Stomach (tissue), 9 donors: ENCODE results near the gene ARHGEF10L. TPM values are rescaled to one million over a fixed set of nuclear protein-coding genes. Genes with fewer than 3 reads are reported as not detected.

Experiments
- DNase-seq, 2 donors: peaks; one replicate each; pipeline versions ENCODE4 v3.0.0 to v3.0.0-alpha.2; 2013 to 2019
- H3K27ac ChIP-seq, 5 donors: fragments of 200-600 bp in 4 of 5; sonication (generic) in 4 of 5; one replicate each; pipeline ENCODE4 v1.5.1; 2013 to 2019; ENCODE audit warnings: mild to moderate bottlenecking in 1 of 5, moderate library complexity in 1 of 5
- H3K27me3 ChIP-seq, 3 donors: fragments of 200-600 bp; sonication (generic); one replicate each; pipeline ENCODE4 v1.5.1; 2017 to 2019; ENCODE audit warnings: mixed run types in 1 of 3
- H3K36me3 ChIP-seq, 4 donors: fragments of 200-600 bp; sonication (generic); 1 replicate in 3 of 4; 2 replicates in 1 of 4; pipeline ENCODE4 v1.5.1; 2016 to 2019
- H3K4me1 ChIP-seq, 4 donors: fragments of 200-600 bp; sonication (generic); one replicate each; pipeline ENCODE4 v1.5.1; 2016 to 2019
- H3K4me3 ChIP-seq, 4 donors: fragments of 200-600 bp; sonication (generic) in 3 of 4; one replicate each; pipeline ENCODE4 v1.5.1; 2016 to 2019; ENCODE audit warnings: mild to moderate bottlenecking in 1 of 4
- H3K9me3 ChIP-seq, 4 donors: fragments of 200-600 bp; sonication (generic); one replicate each; pipeline ENCODE4 v1.5.1; 2016 to 2019
- CTCF ChIP-seq, 7 experiments: fragments of 450-650 bp in 4 of 7; fragments of 200-600 bp in 3 of 7; sonication (generic) in 3 of 7; IDR thresholded peaks; one replicate each; pipeline ENCODE4 v1.5.1; 2016 to 2019; ENCODE audit warnings: antibody characterized with exemption in 7 of 7, control low read depth in 2 of 7, mild to moderate bottlenecking in 1 of 7
- EP300 ChIP-seq: sonication (generic); formaldehyde crosslinking; IDR thresholded peaks from one replicate; pipeline ENCODE4 v1.6.1; 2017; ENCODE audit warnings: antibody characterized with exemption
- POLR2A ChIP-seq, 4 donors: fragments of 450-650 bp; IDR thresholded peaks; one replicate each; pipeline ENCODE4 v1.6.1; 2016; ENCODE audit warnings: antibody characterized with exemption in 4 of 4, control low read depth in 2 of 4, mild to moderate bottlenecking in 1 of 4, moderate library complexity in 1 of 4
- POLR2AphosphoS5 ChIP-seq, 3 donors: sonication (generic); formaldehyde crosslinking; IDR thresholded peaks; one replicate each; pipeline ENCODE4 v1.6.1; 2016; ENCODE audit warnings: antibody characterized with exemption in 3 of 3
- WGBS, 5 donors: extraction: QIAGEN DNeasy Blood & Tissue Kit in 3 of 5; methylation state at CpG; one replicate each; pipeline versions ENCODE4 v1.1.5 to v1.1.7; 2013 to 2018; 5-methylcytosine and 5-hydroxymethylcytosine counted together
- intact Hi-C: fragments of 100-400 bp; cut with DNase I; formaldehyde crosslinking; loops from one replicate; pipeline ENCODE4 v1.15.1; 2023; ENCODE audit warnings: low total_unique reads
- polyA plus RNA-seq, 3 donors: library from polyadenylated mRNA; stranded (reverse); fragments of 200-250 nt; gene quantifications; one replicate each; pipeline ENCODE4 v1.2.3, GENCODE V29; 2013
- total RNA-seq, 5 donors: library from RNA; depleted of rRNA; stranded (reverse); fragments of >200 nt; gene quantifications; one replicate each; pipeline versions ENCODE4 v1.1.0 to v1.2.3, GENCODE V29; 2014 to 2016
- donor health status: healthy with polysubstance abuse.
- donor health status: Bipolar disorder and iron deficiency.
- donor health status: healthy.

ARHGEF10L gene
- total and polyA plus RNA-seq, 8 donors = 15.4 to 329 (median 45.0) TPM

- no peaks in the 10 kb centered on the region for H3K27me3 ChIP-seq
- intact Hi-C loops = no loop called here
- 83 to 95% (median 89%) methylated on average over 5 of the region's 5 CpGs for WGBS, 5 donors
- H3K36me3 ChIP-seq = peaks cover 52 to 100% (median 100%) of the 10 kb centered on the region in 4 donors
- H3K4me3 ChIP-seq = no peak overlapping the region
- peaks cover 0 to 6% (median 0%) of the 10 kb centered on the region in 4 donors for H3K4me1 ChIP-seq
- no peak for DNase-seq
- no peaks in the 10 kb centered on the region for H3K9me3 ChIP-seq
- TF ChIP-seq POLR2A (IDR thresholded peaks at IDR 0.05) (no peak), CTCF (IDR thresholded peaks at IDR 0.05) (no peak), POLR2AphosphoS5 (IDR thresholded peaks at IDR 0.05) (no peak), EP300 (no peak)
- no peak overlapping the region for H3K27ac ChIP-seq
Observed at GRCh38 chr1:17642169-17642568, 102.7 kb downstream of the ARHGEF10L start.

- 82 to 88% (median 85%) methylated on average over 3 of the region's 3 CpGs for WGBS, 5 donors
- H3K4me1 ChIP-seq = peaks cover 0 to 6% (median 0%) of the 10 kb centered on the region in 4 donors
- no peak for TF ChIP-seq CTCF (IDR thresholded peaks at IDR 0.05)
- no peak for TF ChIP-seq POLR2AphosphoS5 (IDR thresholded peaks at IDR 0.05)
- TF ChIP-seq POLR2A (IDR thresholded peaks at IDR 0.05) = no peak
- no peak for TF ChIP-seq EP300
- no peaks in the 10 kb centered on the region for H3K27me3 ChIP-seq
- intact Hi-C loops = no loop called here
- H3K27ac ChIP-seq = no peak overlapping the region
- no peaks in the 10 kb centered on the region for H3K9me3 ChIP-seq
- H3K36me3 ChIP-seq = peaks cover 44 to 100% (median 99%) of the 10 kb centered on the region in 4 donors
- no peak overlapping the region for H3K4me3 ChIP-seq
- peak in 1 of 2 donors; percentile 27 for DNase-seq
Observed at GRCh38 chr1:17642943-17643342, 103.4 kb downstream of the ARHGEF10L start.

GRCh38 chr1:17643861-17644703 is 104.6 kb downstream of the ARHGEF10L start:
- Histone ChIP-seq H3K9me3 (no peaks in the 10 kb centered on the region), H3K4me1 (peaks cover 0 to 6% (median 2%) of the 10 kb centered on the region in 4 donors), H3K36me3 (peaks cover 33 to 100% (median 99%) of the 10 kb centered on the region in 4 donors), H3K4me3 (no peak overlapping the region), H3K27me3 (no peaks in the 10 kb centered on the region), H3K27ac (no peak overlapping the region)
- no peak for DNase-seq
- TF ChIP-seq POLR2AphosphoS5 (IDR thresholded peaks at IDR 0.05) = no peak
- TF ChIP-seq CTCF (IDR thresholded peaks at IDR 0.05) = no peak
- no peak for TF ChIP-seq POLR2A (IDR thresholded peaks at IDR 0.05)
- TF ChIP-seq EP300 = no peak
- intact Hi-C loops = no loop called here
- WGBS, 5 donors = 83 to 90% (median 87%) methylated on average over 11 to 14 of the region's 14 CpGs

- Histone ChIP-seq H3K9me3 (no peaks in the 10 kb centered on the region), H3K4me1 (peaks cover 0 to 5% (median under 1%) of the 10 kb centered on the region in 4 donors), H3K36me3 (peaks cover 22 to 100% (median 99%) of the 10 kb centered on the region in 4 donors), H3K27me3 (no peaks in the 10 kb centered on the region), H3K27ac (no peak overlapping the region), H3K4me3 (no peak overlapping the region)
- no peak for DNase-seq
- intact Hi-C loops = no loop called here
- WGBS, 5 donors = 92 to 95% (median 93%) methylated on average over 28 of the region's 28 CpGs
- no peak for TF ChIP-seq POLR2A (IDR thresholded peaks at IDR 0.05)
- no peak for TF ChIP-seq EP300
- TF ChIP-seq POLR2AphosphoS5 (IDR thresholded peaks at IDR 0.05) = no peak
- TF ChIP-seq CTCF (IDR thresholded peaks at IDR 0.05) = no peak
Observed at GRCh38 chr1:17645068-17645911, 105.8 kb downstream of the ARHGEF10L start.
